K562 (cell line): ENCODE measurements around the gene ATP8B4.

Experiments
- BHLHE40 ChIP-seq: IDR thresholded peaks from 2 replicates; pipeline ENCODE4 v1.6.1; 2011; ENCODE audit warnings: low read length, improper control_type of control experiment
- CBX1 ChIP-seq: sonication (generic); IDR thresholded peaks from 2 replicates; pipeline ENCODE4 v1.6.1; 2016; ENCODE audit warnings: antibody characterized with exemption, low read depth, mild to moderate bottlenecking
- HDAC2 ChIP-seq: fragments of 450-650 bp; IDR thresholded peaks from 2 replicates; pipeline ENCODE4 v1.6.1; 2016; ENCODE audit warnings: mild to moderate bottlenecking
- POLR2AphosphoS5 ChIP-seq: IDR thresholded peaks from 2 replicates; pipeline ENCODE4 v1.6.1; 2011; ENCODE audit warnings: mild to moderate bottlenecking, low read depth, low read length, moderate library complexity; ENCODE audit not compliant: control insufficient read depth, insufficient read depth

GRCh38 chr15:50064673-50065072 lies 54.4 kb downstream of the ATP8B4 start:
- TF ChIP-seq BHLHE40 (no peak), POLR2AphosphoS5 (no peak), HDAC2 (no peak), CBX1 (no peak)
